H9 (cell line): ENCODE measurements around the gene ZDHHC17. TPM values are rescaled to one million over a fixed set of nuclear protein-coding genes. Genes with fewer than 3 reads are reported as not detected.

Experiments
- DNase-seq: peaks from one replicate; pipeline ENCODE4 v3.0.0-alpha.2; 2017
- H2AFZ ChIP-seq: one replicate; pipeline ENCODE4 v1.6.1; 2013; ENCODE audit warnings: mild to moderate bottlenecking, low read length, control low read depth, moderate library complexity
- H2AK5ac ChIP-seq: 2 replicates; pipeline ENCODE4 v1.6.1; 2013; ENCODE audit warnings: low read length, control low read depth, mixed read lengths; ENCODE audit not compliant: insufficient read length
- H2BK120ac ChIP-seq: one replicate; pipeline ENCODE4 v1.6.1; 2013; ENCODE audit warnings: low read depth, mild to moderate bottlenecking, low read length, control low read depth, inconsistent platforms; ENCODE audit not compliant: poor library complexity, severe bottlenecking
- H2BK12ac ChIP-seq: 2 replicates; pipeline ENCODE4 v1.6.1; 2013; ENCODE audit warnings: low read length, control low read depth, mixed read lengths, low read depth; ENCODE audit not compliant: insufficient read length
- H2BK15ac ChIP-seq: 2 replicates; pipeline ENCODE4 v1.6.1; 2013; ENCODE audit warnings: low read depth, low read length, control low read depth
- H2BK20ac ChIP-seq: one replicate; pipeline ENCODE4 v1.6.1; 2013; ENCODE audit warnings: low read depth, mild to moderate bottlenecking, low read length, control low read depth, inconsistent platforms; ENCODE audit not compliant: poor library complexity, severe bottlenecking
- H2BK5ac ChIP-seq: 2 replicates; pipeline ENCODE4 v1.6.1; 2013; ENCODE audit warnings: low read length, control low read depth, mixed read lengths; ENCODE audit not compliant: insufficient read length
- H3K14ac ChIP-seq: 2 replicates; pipeline ENCODE4 v1.6.1; 2013; ENCODE audit warnings: low read length, control low read depth; ENCODE audit not compliant: insufficient read depth
- H3K18ac ChIP-seq: 2 replicates; pipeline ENCODE4 v1.6.1; 2013; ENCODE audit warnings: low read depth, mild to moderate bottlenecking, mixed read lengths, low read length, control low read depth; ENCODE audit not compliant: insufficient read length
- H3K23ac ChIP-seq: 2 replicates; pipeline ENCODE4 v1.6.1; 2013; ENCODE audit warnings: low read length, control low read depth, mixed read lengths, low read depth; ENCODE audit not compliant: insufficient read length
- H3K23me2 ChIP-seq: 2 replicates; pipeline ENCODE4 v1.6.1; 2013; ENCODE audit warnings: low read depth, mild to moderate bottlenecking, mixed read lengths, low read length, control low read depth; ENCODE audit not compliant: insufficient read length, poor library complexity, severe bottlenecking
- H3K27ac ChIP-seq: 2 replicates; pipeline ENCODE4 v1.5.1; 2013; ENCODE audit warnings: low read length, control low read depth, mixed read lengths, low read depth; ENCODE audit not compliant: insufficient read length
- H3K27me3 ChIP-seq: 2 replicates; pipeline ENCODE4 v1.6.1; 2013; ENCODE audit warnings: low read length, control low read depth, inconsistent platforms; ENCODE audit not compliant: insufficient read depth
- H3K4ac ChIP-seq: 2 replicates; pipeline ENCODE4 v1.6.1; 2013; ENCODE audit warnings: low read depth, mild to moderate bottlenecking, control low read depth, inconsistent platforms, low read length, moderate library complexity
- H3K4me1 ChIP-seq: 2 replicates; pipeline ENCODE4 v1.6.1; 2013; ENCODE audit warnings: low read length, control low read depth, inconsistent platforms; ENCODE audit not compliant: insufficient read depth
- H3K4me2 ChIP-seq: 2 replicates; pipeline ENCODE4 v1.6.1; 2013; ENCODE audit warnings: low read length, control low read depth, mixed read lengths; ENCODE audit not compliant: insufficient read length, insufficient read depth
- H3K56ac ChIP-seq: 2 replicates; pipeline ENCODE4 v1.6.1; 2013; ENCODE audit warnings: low read depth, mild to moderate bottlenecking, mixed read lengths, low read length, control low read depth; ENCODE audit not compliant: insufficient read length
- H3K79me1 ChIP-seq: 2 replicates; pipeline ENCODE4 v1.6.1; 2013; ENCODE audit warnings: low read depth, mild to moderate bottlenecking, moderate library complexity, low read length, control low read depth, inconsistent platforms; ENCODE audit not compliant: insufficient read depth, poor library complexity, severe bottlenecking
- H3K79me2 ChIP-seq: 2 replicates; pipeline ENCODE4 v1.6.1; 2013; ENCODE audit warnings: low read length, control low read depth, inconsistent platforms; ENCODE audit not compliant: insufficient read depth
- H3K9ac ChIP-seq: 2 replicates; pipeline ENCODE4 v1.6.1; 2013; ENCODE audit warnings: low read length, control low read depth, mixed read lengths; ENCODE audit not compliant: insufficient read length; ENCODE audit errors: extremely low read depth
- H3K9me3 ChIP-seq: one replicate; pipeline ENCODE4 v1.6.1; 2013; ENCODE audit warnings: low read depth, low read length, inconsistent platforms; ENCODE audit not compliant: control insufficient read depth
- H3T11ph ChIP-seq: one replicate; pipeline ENCODE4 v1.6.1; 2013; ENCODE audit warnings: mild to moderate bottlenecking, low read length, control low read depth, inconsistent platforms
- H4K20me1 ChIP-seq: one replicate; pipeline ENCODE4 v1.6.1; 2013; ENCODE audit not compliant: control insufficient read depth, insufficient read length, insufficient read depth
- H4K5ac ChIP-seq: 2 replicates; pipeline ENCODE4 v1.6.1; 2013; ENCODE audit warnings: low read depth, mild to moderate bottlenecking, mixed read lengths, low read length, control low read depth; ENCODE audit not compliant: insufficient read length
- H4K8ac ChIP-seq: replicated peaks from 2 replicates; pipeline ENCODE4 v1.6.1; 2013; ENCODE audit warnings: low read length, control low read depth, mixed read lengths, low read depth; ENCODE audit not compliant: insufficient read length
- H4K91ac ChIP-seq: 2 replicates; pipeline ENCODE4 v1.6.1; 2013; ENCODE audit warnings: low read depth, mild to moderate bottlenecking, moderate library complexity, mixed read lengths, low read length, control low read depth; ENCODE audit not compliant: insufficient read length
- H3K27ac Mint-ChIP-seq, 3 experiments: 2 replicates in 2 of 3; 3 replicates in 1 of 3; pipeline ENCODE4 v1.8.0; 2020 to 2021; ENCODE audit warnings: mixed read lengths in 3 of 3, mild to moderate bottlenecking in 1 of 3, moderate library complexity in 1 of 3
- H3K27me3 Mint-ChIP-seq: 2 replicates; pipeline ENCODE4 v1.8.0; 2021; ENCODE audit warnings: low read depth, mild to moderate bottlenecking, moderate library complexity, mixed read lengths
- H3K36me3 Mint-ChIP-seq, 3 experiments: 2 replicates in 2 of 3; 3 replicates in 1 of 3; pipeline ENCODE4 v1.8.0; 2020 to 2021; ENCODE audit warnings: low read depth in 3 of 3, mixed read lengths in 3 of 3; ENCODE audit not compliant: insufficient read depth in 1 of 3
- H3K4me1 Mint-ChIP-seq, 2 experiments: 2 replicates each; pipeline ENCODE4 v1.8.0; 2020; ENCODE audit warnings: mixed read lengths in 2 of 2
- H3K4me3 Mint-ChIP-seq, 2 experiments: 2 replicates in 1 of 2; 3 replicates in 1 of 2; pipeline ENCODE4 v1.8.0; 2020 to 2021; ENCODE audit warnings: mild to moderate bottlenecking in 2 of 2, mixed read lengths in 2 of 2, moderate library complexity in 1 of 2
- H3K9me3 Mint-ChIP-seq, 2 experiments: 2 replicates in 1 of 2; 3 replicates in 1 of 2; pipeline ENCODE4 v1.8.0; 2020; ENCODE audit warnings: mild to moderate bottlenecking in 2 of 2, mixed read lengths in 2 of 2, moderate library complexity in 1 of 2
- CTCF ChIP-seq: fragments of 200-600 bp; sonication (generic); conservative IDR thresholded peaks from 3 replicates; pipeline ENCODE4 v1.8.0; 2021; ENCODE audit warnings: antibody characterized with exemption, mild to moderate bottlenecking
- WGBS: extraction: QIAGEN DNeasy Blood & Tissue Kit; methylation state at CpG from one replicate; pipeline ENCODE4 v1.1.7; 2013; ENCODE audit warnings: missing lambda C conversion rate, low lambda C conversion rate, mixed read lengths; ENCODE audit not compliant: insufficient read length; ENCODE audit errors: extremely low coverage; 5-methylcytosine and 5-hydroxymethylcytosine counted together
- total RNA-seq: library from RNA; stranded (reverse); gene quantifications from 2 replicates; pipeline ENCODE4 v1.2.1, GENCODE V29; 2021

Gene ZDHHC17
- total RNA-seq, 1 experiment from 2014 or later: 32.6 TPM

DNA sequence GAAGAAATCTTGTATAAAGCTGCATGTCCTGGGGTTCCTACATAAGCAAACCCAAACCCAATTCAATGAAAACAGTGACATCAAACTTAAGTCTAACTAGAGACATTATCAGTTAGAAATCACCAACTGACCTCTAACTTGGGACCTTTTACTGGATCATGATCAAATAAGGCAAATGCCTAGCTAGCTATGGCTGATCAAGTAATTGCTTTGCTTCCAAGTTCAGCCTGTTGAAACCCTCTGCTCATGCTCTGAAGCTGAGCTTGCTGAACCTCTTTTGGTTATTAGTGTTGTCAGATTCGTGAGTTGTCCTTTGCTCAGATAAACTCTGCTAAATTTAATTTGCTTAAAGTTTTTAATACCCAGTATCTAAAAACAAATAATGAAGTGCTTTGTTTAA, 28.9 kb downstream of the ZDHHC17 start:
- no peak overlapping the region for H2BK15ac ChIP-seq
- H3K18ac ChIP-seq: no peak overlapping the region
- Mint-ChIP-seq H3K4me3 (no peak overlapping the region), H3K9me3 (no peaks in the 10 kb centered on the region), H3K27ac (peak overlapping the region in 1 of 3 experiments; percentile 18; a peak in 2 of 7 replicates), H3K4me1 (peaks cover 11 to 13% of the 10 kb centered on the region in 2 experiments), H3K36me3 (peaks cover under 1 to 1% (median under 1%) of the 10 kb centered on the region in 3 experiments; a peak in 3 of 7 replicates), H3K27me3 (no peaks in the 10 kb centered on the region)
- no peak overlapping the region for H3K27ac ChIP-seq
- H4K91ac ChIP-seq: no peak overlapping the region
- H3K4ac ChIP-seq: no peak overlapping the region
- H3K27me3 ChIP-seq: no peaks in the 10 kb centered on the region; the same call in 1 of the 2 replicates
- no peaks in the 10 kb centered on the region for H4K20me1 ChIP-seq
- H2BK5ac ChIP-seq: no peak overlapping the region
- no peak overlapping the region for H3K56ac ChIP-seq
- TF ChIP-seq CTCF: no peak
- H2AK5ac ChIP-seq: no peak overlapping the region
- no peaks in the 10 kb centered on the region; the same call in 1 of the 2 replicates for H3K4me1 ChIP-seq
- no peak overlapping the region for H3K14ac ChIP-seq
- no peak overlapping the region for H3K9ac ChIP-seq
- no peak for DNase-seq
- no peak overlapping the region for H2BK20ac ChIP-seq
- peaks cover 2% of the 10 kb centered on the region for H3K79me1 ChIP-seq
- H2BK12ac ChIP-seq: no peak overlapping the region
- no peak overlapping the region for H2AFZ ChIP-seq
- H4K5ac ChIP-seq: no peak overlapping the region
- WGBS: no CpG with 5 or more reads among the region's 1 CpG
- H3K23ac ChIP-seq: no peak overlapping the region
- no peaks in the 10 kb centered on the region for H3K23me2 ChIP-seq
- H3K9me3 ChIP-seq: no peaks in the 10 kb centered on the region
- no peak overlapping the region for H3K4me2 ChIP-seq
- peaks cover 6% of the 10 kb centered on the region; the same call in 1 of the 2 replicates for H3K79me2 ChIP-seq
- no peak overlapping the region for H4K8ac ChIP-seq
- H2BK120ac ChIP-seq: no peak overlapping the region
- H3T11ph ChIP-seq: no peak overlapping the region
